T follicular helper cell (primary cell): ENCODE results near the gene TECPR2.
A peak's percentile ranks its signal among the peaks of the same experiment; 100 is the strongest.
"Not testable (repeated sequence)": the region's sequence is repeated elsewhere in the genome, so short reads cannot be mapped to it uniquely, and the experiment has no call there.

Experiments used
- DNase-seq: peaks from one replicate; pipeline ENCODE4 v3.0.0-alpha.2; 2020; ENCODE audit warnings: low read depth

Gene TECPR2

GRCh38 chr14:102508774-102509745 lies 146.3 kb downstream of the TECPR2 start:
- no peak for DNase-seq

GRCh38 chr14:102509746-102510615 lies 147.2 kb downstream of the TECPR2 start, which contains the start of gene ANKRD9:
Gene ANKRD9 (minus strand): TSS chr14:102509776. CDS start chr14:102507889, 1,887 bp downstream.
- peak; percentile 74 for DNase-seq

GRCh38 chr14:102510616-102511520 lies 148.1 kb downstream of the TECPR2 start:
- no peak for DNase-seq

GRCh38 chr14:102511538-102511937 lies 148.8 kb downstream of the TECPR2 start:
- DNase-seq = no peak

GRCh38 chr14:102512793-102513300 lies 150.1 kb downstream of the TECPR2 start:
- no peak for DNase-seq

- DNase-seq = no peak
These were observed 151.4 kb downstream of the TECPR2 start for GRCh38 chr14:102513899-102514772.

GRCh38 chr14:102514987-102515733 lies 152.4 kb downstream of the TECPR2 start:
- no peak for DNase-seq

- peak; percentile 34 for DNase-seq
These were observed 154.0 kb downstream of the TECPR2 start for GRCh38 chr14:102516531-102517391.

- DNase-seq = no peak
These were observed 154.8 kb downstream of the TECPR2 start for GRCh38 chr14:102517392-102518062.

- DNase-seq = no peak
These were observed 155.4 kb downstream of the TECPR2 start for GRCh38 chr14:102518063-102518648.

GRCh38 chr14:102519709-102520108 lies 157.0 kb downstream of the TECPR2 start:
- not testable (repeated sequence) for DNase-seq

- no peak for DNase-seq
These were observed 160.4 kb downstream of the TECPR2 start for GRCh38 chr14:102523200-102523568.

GRCh38 chr14:102523569-102524450 lies 161.1 kb downstream of the TECPR2 start:
- no peak for DNase-seq

GRCh38 chr14:102524451-102525218 lies 161.9 kb downstream of the TECPR2 start:
- DNase-seq = peak; percentile 83

GRCh38 chr14:102525219-102525928 lies 162.6 kb downstream of the TECPR2 start:
- DNase-seq = no peak
